GM04504 (cell line): ENCODE data around the gene POFUT2.
A peak's percentile ranks its signal among the peaks of the same experiment; 100 is the strongest.
"Not testable (repeated sequence)": the region's sequence is repeated elsewhere in the genome, so short reads cannot be mapped to it uniquely, and the experiment has no call there.

Experiments
- DNase-seq: peaks from one replicate; pipeline ENCODE4 v3.0.0-alpha.2; 2012; ENCODE audit warnings: low read depth

The POFUT2 gene

DNA sequence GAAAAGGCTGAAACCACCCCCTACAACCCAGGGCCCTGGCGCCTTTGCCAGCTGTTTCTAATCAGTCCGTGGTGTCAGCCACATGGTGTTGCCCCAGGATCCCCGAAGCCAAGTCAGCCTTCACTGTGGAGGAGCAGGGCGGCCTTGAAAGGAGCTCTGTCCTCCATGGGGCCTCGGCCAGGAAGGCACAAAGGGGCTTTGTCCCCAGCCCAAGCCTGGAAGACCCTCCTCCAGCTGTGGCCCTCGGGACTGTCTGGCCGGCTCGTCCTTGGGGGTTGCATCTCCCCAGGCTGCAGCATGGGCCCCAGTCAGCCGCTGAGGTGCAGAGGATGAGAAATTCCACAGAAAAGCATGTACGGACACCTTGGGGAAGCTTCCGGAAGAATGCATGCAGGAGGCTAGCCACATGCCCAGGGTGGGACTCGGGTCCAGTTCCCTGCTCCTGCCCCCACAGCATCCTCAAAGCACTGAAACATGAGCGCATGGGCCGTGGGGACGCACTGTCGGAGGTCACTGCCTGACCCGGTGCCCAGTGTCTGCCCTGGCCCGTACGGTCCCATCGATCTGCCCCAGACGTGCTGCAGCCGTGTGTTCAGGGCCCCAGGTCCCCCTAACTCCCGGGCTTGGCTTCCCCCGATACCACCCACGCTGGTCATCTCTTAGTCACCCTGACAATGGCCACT, 38.6 kb upstream of the POFUT2 start:
- DNase-seq: peak; percentile 47

GRCh38 chr21:45325206-45326168, 37.8 kb upstream of the POFUT2 start:
- DNase-seq: no peak

DNA sequence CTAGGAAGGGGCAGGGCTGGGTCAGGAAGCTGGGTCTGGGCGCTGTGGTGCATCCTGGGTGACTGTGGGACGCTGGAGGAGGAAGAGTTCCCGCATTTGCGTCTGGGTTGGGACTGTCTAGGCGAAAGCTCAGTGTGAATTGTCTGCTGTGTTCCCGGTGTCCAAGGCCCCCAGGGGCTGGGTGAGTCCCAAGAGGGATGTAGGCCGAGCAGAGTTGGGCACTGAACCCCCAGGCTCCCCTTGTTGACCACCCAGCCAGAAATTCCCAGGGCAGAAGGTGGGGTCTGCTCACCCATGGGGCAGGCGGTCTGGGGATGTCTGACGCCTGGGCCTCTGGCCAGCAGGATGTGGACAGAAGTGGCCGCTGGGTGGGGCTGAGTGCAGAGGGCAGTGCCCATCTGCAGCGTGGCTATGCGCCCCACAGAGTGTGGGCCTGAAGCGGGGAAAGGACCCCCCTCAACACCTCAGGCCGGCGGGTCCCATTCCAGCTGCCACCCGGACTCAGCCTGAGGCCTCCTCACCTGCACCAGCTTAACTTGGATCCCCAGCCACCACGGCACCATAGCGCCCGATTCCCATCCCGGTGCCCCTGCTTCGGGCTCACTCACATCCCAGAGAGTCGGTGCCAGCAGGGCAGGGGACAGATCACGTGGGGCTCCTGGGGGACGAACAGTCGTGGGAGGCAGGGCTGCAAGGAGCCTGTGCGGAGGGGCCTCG, 37.0 kb upstream of the POFUT2 start:
- no peak for DNase-seq

- DNase-seq: no peak
These were observed 36.0 kb upstream of the POFUT2 start for GRCh38 chr21:45323487-45324311.

DNA sequence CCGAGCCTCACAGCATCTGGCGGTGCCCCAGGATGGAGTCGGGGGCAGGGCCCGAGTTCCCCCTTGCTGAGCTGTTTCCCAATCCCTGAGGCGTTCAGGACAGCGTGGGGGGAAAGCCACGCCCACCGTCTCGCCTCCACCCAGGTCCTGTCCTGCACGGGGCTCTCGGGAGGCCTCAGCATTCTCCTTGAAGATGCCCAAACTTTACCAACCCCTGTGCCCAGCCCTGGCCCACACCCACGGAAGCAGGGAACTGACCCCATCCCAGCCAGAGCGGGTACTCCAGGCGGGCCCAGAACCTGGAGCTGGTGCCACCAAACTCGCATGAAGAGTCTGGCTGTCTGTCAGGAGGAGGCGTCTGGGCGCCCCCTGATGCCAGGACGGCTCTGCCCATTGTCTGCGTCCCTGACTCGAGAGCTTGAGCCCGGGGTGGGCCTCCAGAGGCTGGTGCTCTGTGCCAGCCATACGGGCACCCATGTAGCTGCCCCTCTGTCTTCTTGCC, 35.3 kb upstream of the POFUT2 start:
- DNase-seq: peak; percentile 42

- no peak for DNase-seq
These were observed 34.7 kb upstream of the POFUT2 start for GRCh38 chr21:45322231-45322959.

DNA sequence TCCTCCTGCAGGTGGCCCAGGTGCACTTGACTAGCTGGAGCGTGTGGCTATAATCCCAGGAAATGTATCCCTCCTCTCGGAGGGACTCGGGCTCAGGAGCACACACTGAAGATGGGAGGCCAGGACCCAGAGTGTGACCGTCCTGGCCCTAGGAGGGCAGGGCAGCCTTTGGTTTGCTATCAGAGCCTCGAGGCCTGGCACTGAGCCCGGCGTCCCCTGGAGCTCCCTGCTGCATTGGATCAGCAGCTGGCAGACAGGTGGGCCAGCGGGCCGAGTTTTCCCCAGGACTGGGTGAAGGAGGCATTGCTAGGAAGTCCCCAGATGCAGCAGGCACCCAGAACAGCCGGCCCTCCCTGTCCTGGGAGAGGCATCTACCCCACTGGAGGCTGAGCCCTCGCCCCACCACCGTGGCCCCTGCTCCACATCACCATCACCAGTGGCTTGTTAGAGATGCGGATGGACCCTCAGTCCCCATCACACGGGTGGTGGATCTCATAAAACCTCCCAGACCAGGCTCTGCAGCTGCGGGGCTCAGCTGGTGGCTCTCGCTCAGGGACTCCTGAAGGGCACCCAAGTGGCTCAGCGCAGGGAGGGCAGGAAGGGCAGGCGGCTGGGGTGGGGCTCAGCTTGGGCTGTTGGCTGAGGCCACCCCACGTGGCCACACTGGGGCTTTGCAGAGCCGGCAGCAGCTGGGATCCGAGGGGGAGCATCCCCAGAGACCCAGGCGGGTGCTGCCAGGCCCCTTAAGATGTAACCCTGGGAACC, 32.7 kb upstream of the POFUT2 start:
- DNase-seq: no peak

GRCh38 chr21:45319461-45320211, 31.9 kb upstream of the POFUT2 start:
- DNase-seq: peak; percentile 66

GRCh38 chr21:45318556-45319404, 31.1 kb upstream of the POFUT2 start:
- no peak for DNase-seq

DNA sequence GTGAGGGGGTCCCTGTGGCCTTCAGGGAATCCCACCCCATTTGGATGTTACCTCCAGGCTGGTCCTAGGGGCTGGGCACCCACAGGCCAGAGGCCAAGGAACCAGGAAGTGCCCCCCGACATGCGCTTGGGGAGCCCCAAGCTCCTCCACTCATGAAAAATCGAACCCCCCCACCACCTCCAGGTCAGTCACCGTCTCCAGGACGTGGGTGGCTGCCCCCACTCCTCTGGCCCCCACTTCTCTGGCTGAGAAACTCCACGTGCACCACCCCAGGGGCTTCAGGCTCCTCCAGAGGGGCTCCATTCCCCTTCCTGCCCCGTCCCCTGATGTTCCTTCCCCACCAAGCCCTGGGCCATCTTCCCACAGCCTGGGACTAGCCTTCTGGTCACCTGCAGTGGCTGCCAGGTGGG, 30.5 kb upstream of the POFUT2 start:
- no peak for DNase-seq

DNA sequence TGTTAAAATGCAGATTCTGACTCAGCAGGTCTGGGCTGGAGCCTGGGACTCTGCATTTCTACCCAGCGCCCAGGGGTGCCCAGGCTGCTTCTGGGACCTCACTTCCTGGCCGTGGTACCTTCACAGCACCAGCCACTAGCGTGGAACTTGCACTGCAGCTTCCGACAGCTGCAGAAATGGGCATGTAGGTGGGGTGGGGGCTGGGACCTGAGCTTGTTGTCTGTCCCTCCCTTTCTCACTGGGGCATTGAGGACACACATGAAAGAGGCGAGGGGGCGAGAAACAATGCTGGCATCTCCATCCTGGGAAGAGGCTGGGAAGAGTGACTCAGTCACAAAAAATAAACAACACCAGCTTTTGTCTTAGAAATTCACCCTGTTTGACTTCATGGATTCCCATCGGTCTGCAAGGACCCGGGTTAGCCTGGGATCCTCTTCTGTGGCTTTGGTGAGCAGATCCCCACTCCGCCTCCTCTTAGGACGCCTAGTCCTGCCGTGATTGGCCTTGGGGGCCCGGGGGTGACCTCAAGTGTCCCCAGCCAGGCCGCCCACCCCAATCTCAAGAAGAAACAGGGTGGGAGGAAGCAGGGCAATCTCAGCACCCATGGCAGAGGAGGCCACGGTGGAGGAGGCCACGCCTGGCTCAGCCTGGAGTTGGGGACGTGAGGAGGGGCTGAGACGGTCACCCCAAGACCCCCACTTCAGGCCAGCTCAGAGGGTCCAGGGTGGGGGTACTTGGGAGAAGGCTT, 29.9 kb upstream of the POFUT2 start:
- DNase-seq: peak; percentile 65

GRCh38 chr21:45316871-45317397, 29.2 kb upstream of the POFUT2 start:
- DNase-seq: no peak

GRCh38 chr21:45315676-45316470, 28.2 kb upstream of the POFUT2 start:
- not testable (repeated sequence) for DNase-seq

- no peak for DNase-seq
These were observed 26.0 kb upstream of the POFUT2 start for GRCh38 chr21:45313682-45314081.

DNA sequence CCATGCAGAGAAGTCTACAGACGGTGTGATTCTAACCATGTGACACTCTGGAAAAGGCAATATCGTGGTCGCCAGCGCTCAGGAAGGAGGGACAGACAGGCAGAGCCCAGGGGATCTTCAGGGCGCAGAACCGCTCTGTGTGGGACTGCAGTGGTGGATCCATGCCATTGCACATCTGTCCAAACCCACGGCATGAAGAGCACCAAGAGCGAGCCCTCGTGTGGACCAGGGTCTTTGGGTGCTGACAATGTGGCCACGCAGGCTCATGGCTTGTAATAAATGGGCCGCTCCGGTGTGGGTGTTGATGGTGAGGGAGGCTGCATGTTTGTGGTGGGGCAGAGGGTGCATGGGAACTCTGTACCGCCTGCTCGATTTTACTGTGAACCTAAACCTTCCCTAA, 25.3 kb upstream of the POFUT2 start:
- no peak for DNase-seq

- DNase-seq: no peak
These were observed 24.6 kb upstream of the POFUT2 start for GRCh38 chr21:45312296-45312695.
